Right atrium auricular region (tissue), 2 donors: Measurements from ENCODE around the gene PRRT1B. TPM values are rescaled to one million over a fixed set of nuclear protein-coding genes. Genes with fewer than 3 reads are reported as not detected.

ENCODE experiments used
- DNase-seq: peaks from one replicate; pipeline ENCODE4 v3.0.0-alpha.2; 2019; ENCODE audit warnings: low spot score
- H3K27ac ChIP-seq, 2 donors: fragments of 200-600 bp; sonication (generic); 1 replicate in 1 of 2; 2 replicates in 1 of 2; pipeline ENCODE4 v1.5.1; 2016 to 2019
- H3K27me3 ChIP-seq, 2 donors: fragments of 200-600 bp; sonication (generic); one replicate each; pipeline versions ENCODE4 v1.5.1 to v1.6.0; 2017 to 2019
- H3K36me3 ChIP-seq: fragments of 200-600 bp; sonication (generic); one replicate; pipeline ENCODE4 v1.5.1; 2016
- H3K4me1 ChIP-seq, 2 donors: fragments of 200-600 bp; sonication (generic); one replicate each; pipeline versions ENCODE4 v1.5.1 to v1.6.0; 2017 to 2019
- H3K4me3 ChIP-seq, 2 donors: fragments of 200-600 bp; sonication (generic); 1 replicate in 1 of 2; 2 replicates in 1 of 2; pipeline ENCODE4 v1.5.1; 2017 to 2019; ENCODE audit warnings: mild to moderate bottlenecking in 1 of 2, moderate library complexity in 1 of 2
- H3K9me3 ChIP-seq, 2 donors: fragments of 200-600 bp; sonication (generic); one replicate each; pipeline ENCODE4 v1.5.1; 2019
- CTCF ChIP-seq, 2 donors: fragments of 200-600 bp; sonication (generic); IDR thresholded peaks; one replicate each; pipeline ENCODE4 v1.5.1; 2019; ENCODE audit warnings: antibody characterized with exemption in 2 of 2
- total RNA-seq, 2 donors: library from RNA; depleted of rRNA; stranded (reverse); fragments of >200 nt; gene quantifications; one replicate each; pipeline ENCODE4 v1.1.0, GENCODE V29; 2016

The PRRT1B gene
- not detected for total RNA-seq

DNA sequence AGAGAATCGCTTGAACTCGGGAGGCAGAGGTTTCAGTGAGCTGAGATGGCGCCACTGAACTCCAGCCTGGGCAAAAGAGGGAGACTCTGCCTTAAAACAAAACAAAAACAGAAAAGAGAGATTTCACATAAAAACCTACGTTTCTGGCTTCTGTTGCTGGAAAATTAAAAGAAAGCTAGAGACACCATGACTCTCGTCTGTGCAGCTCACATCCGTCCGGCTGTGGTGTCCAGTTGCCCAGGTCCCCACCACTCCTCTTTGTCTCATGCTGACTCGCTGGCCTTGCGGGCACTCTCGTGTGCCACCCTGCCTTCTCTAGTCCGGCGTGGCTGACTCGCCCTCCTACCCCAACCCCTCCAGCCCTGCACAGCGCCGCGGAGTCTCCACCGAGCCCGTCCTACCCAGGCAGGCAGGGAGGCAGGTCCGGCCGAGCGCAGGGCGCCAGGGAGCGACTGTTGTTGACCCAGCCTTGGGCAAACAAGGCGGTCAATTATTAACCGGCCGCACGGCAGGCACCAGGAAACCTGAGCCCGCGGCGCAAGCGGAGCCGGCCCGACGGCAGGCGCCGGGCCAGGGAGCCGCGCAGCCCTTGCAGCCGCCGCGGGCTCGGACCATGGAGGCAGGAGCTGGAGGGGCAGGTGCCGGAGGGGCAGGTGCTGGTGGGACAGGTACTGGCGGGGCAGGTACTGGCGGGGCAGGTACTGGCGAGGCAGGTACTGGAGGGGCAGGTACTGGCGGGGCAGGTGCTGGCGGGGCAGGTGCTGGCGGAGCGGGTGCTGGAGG is at the start of gene PRRT1B:
TSS of gene PRRT1B (plus strand) at position 521 of the 783 bp plus-strand sequence. CDS start at position 614, 93 bp downstream.
- no peaks in the 10 kb centered on the region for H3K36me3 ChIP-seq
- H3K27ac ChIP-seq = no peak within 1 kb of the TSS
- no peak for DNase-seq
- TF ChIP-seq CTCF (IDR thresholded peaks at IDR 0.05) = no peak
- H3K4me1 ChIP-seq = peaks cover 0 to 22% of the 10 kb centered on the region in 2 donors
- peak within 1 kb of the TSS in 1 of 2 donors; percentile 21 for H3K4me3 ChIP-seq
- H3K9me3 ChIP-seq = peaks cover 4 to 26% of the 10 kb centered on the region in 2 donors
- H3K27me3 ChIP-seq = peaks cover 6 to 20% of the 10 kb centered on the region in 2 donors

- Histone ChIP-seq H3K4me3 (no peak overlapping the region), H3K4me1 (no peaks in the 10 kb centered on the region), H3K9me3 (no peaks in the 10 kb centered on the region), H3K27ac (no peak overlapping the region), H3K27me3 (no peaks in the 10 kb centered on the region), H3K36me3 (peaks cover 86% of the 10 kb centered on the region)
- TF ChIP-seq CTCF (IDR thresholded peaks at IDR 0.05) = no peak
- DNase-seq = no peak
Observed at GRCh38 chr9:131495785-131496184, 49.5 kb upstream of the PRRT1B start.

DNA sequence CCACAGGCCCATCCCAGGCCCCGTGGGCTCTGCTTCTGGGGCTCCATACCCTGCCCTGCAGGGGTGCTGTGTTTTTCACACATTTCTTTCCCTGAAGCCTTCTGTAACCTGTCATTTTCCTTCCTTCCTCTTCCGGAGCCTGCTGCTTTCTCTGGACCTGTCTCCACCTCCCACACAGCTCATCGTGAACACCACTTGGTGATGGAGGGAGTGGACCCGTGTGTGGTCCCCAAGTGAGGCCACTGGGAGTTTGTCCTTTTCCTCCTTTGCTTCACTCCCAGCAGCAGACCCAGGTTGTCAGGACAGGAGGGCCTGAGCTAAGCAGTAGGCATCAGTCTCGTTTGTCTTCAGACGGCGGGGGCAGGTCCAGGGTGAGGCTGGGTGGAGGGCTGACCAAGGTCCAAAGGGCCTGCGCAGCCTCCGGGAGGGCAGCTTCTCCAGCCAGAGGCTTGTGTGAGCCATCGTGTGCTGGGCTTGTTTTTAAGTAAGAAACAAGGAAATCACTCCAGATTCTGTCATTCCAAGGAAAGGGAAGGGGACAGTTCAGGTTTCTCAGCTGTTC is 48.4 kb upstream of the PRRT1B start:
- Histone ChIP-seq H3K9me3 (no peaks in the 10 kb centered on the region), H3K36me3 (peaks cover 75% of the 10 kb centered on the region), H3K4me3 (no peak overlapping the region), H3K27me3 (no peaks in the 10 kb centered on the region), H3K27ac (no peak overlapping the region), H3K4me1 (peaks cover 0 to 6% of the 10 kb centered on the region in 2 donors)
- no peak for DNase-seq
- no peak for TF ChIP-seq CTCF (IDR thresholded peaks at IDR 0.05)

DNA sequence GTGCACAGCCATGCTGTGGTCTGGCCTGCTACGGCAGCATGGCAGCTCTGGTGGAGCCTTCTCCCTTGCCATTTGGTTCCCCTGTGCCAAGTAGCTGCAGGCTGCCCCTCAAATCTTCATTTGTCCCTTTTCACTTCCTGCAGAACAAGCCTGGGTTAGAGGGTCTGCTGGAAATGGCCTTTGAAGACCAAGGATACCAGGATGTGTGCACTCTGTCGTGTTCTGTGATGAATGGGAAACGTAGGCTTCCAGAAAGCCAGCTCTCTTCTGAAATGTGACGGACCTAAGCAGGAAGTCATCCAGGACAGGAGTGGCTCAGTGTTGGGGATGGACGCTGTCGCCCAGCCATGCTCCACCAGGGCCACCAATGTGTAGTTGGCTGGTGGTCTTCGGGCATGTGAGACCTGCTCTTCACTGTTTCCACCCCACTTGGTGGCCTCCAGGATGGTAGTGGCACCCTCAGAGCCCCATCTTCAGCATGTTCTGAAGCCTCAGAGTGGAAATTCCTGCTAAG is 46.0 kb upstream of the PRRT1B start:
- DNase-seq = no peak
- Histone ChIP-seq H3K27me3 (no peaks in the 10 kb centered on the region), H3K4me3 (no peak overlapping the region), H3K27ac (no peak overlapping the region), H3K36me3 (peaks cover 51% of the 10 kb centered on the region), H3K9me3 (no peaks in the 10 kb centered on the region), H3K4me1 (peaks cover 0 to 21% of the 10 kb centered on the region in 2 donors)
- TF ChIP-seq CTCF (IDR thresholded peaks at IDR 0.05) = no peak

GRCh38 chr9:131500377-131500776 is 44.9 kb upstream of the PRRT1B start:
- no peak for DNase-seq
- Histone ChIP-seq H3K4me3 (no peak overlapping the region), H3K4me1 (peaks cover 0 to 23% of the 10 kb centered on the region in 2 donors), H3K36me3 (peaks cover 40% of the 10 kb centered on the region), H3K9me3 (no peaks in the 10 kb centered on the region), H3K27me3 (no peaks in the 10 kb centered on the region), H3K27ac (no peak overlapping the region)
- no peak for TF ChIP-seq CTCF (IDR thresholded peaks at IDR 0.05)
